ENCODE results near the gene ITGA2. TPM values are rescaled to one million over a fixed set of nuclear protein-coding genes. Genes with fewer than 3 reads are reported as not detected.

The ITGA2 gene
- total RNA-seq, 1 donor from 2014 or later: 0.07 TPM

DNA sequence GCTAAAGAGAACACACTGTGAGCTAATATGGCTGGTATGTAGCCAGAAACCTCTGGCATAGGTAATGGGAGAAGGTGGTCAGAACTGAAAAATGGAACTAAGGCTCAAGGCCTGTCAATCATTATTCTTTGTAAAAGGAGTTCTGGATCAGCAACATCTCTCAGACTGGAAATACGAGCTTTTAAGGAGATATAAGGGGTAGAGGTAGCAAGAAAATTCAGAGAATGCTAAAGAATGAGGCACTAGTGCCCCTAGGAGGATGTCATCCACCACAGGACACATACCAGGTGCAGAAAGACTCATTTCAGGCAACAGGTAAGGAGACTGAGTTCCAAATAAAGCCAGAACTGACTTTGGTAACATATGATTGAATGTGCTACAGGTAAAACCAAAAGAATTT lies 139.3 kb downstream of the ITGA2 start:
- CTCF ChIA-PET: no interaction called here

DNA sequence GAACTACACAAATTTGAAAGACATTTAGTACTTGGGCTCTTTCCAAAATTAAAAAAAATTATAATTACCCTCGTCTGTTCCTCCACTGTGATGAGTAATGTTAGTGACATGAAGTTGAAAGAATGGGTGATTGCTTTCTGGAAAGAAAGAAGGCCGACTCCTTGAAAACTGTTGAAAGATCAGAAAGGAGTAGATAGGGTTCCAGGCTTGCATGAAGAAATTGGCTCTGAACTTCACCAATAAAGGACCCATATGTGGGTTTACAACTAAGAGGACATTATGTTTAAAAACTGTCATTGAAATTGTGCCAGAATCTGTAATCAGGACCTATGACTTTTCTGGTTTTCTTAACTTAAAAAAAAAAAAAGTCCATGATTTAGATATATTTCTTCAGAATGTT lies 141.1 kb downstream of the ITGA2 start:
- ATAC-seq (ENCODE audit: low read depth): no peak
- intact Hi-C loops (cut with micrococcal nuclease): no loop called here
- DNase-seq: no peak
- peaks cover 2% of the 10 kb centered on the region for H3K9me3 Mint-ChIP-seq
- CTCF ChIA-PET: no interaction called here
- no peaks in the 10 kb centered on the region for H3K36me3 Mint-ChIP-seq (ENCODE audit: low read depth)
- H3K27ac Mint-ChIP-seq: no peak overlapping the region
- no peaks in the 10 kb centered on the region for H3K4me1 Mint-ChIP-seq
- H3K27me3 Mint-ChIP-seq: no peaks in the 10 kb centered on the region
- TF ChIP-seq, protein P1, sequence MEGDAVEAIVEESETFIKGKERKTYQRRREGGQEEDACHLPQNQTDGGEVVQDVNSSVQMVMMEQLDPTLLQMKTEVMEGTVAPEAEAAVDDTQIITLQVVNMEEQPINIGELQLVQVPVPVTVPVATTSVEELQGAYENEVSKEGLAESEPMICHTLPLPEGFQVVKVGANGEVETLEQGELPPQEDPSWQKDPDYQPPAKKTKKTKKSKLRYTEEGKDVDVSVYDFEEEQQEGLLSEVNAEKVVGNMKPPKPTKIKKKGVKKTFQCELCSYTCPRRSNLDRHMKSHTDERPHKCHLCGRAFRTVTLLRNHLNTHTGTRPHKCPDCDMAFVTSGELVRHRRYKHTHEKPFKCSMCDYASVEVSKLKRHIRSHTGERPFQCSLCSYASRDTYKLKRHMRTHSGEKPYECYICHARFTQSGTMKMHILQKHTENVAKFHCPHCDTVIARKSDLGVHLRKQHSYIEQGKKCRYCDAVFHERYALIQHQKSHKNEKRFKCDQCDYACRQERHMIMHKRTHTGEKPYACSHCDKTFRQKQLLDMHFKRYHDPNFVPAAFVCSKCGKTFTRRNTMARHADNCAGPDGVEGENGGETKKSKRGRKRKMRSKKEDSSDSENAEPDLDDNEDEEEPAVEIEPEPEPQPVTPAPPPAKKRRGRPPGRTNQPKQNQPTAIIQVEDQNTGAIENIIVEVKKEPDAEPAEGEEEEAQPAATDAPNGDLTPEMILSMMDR (IDR thresholded peaks at IDR 0.05): no peak
- POLR2A ChIA-PET: no interaction called here
- no peak overlapping the region for H3K4me3 Mint-ChIP-seq

More for the DNA sequence above, 139.3 kb downstream of the ITGA2 start:
- no peaks in the 10 kb centered on the region for H3K36me3 Mint-ChIP-seq (ENCODE audit: low read depth)
- no peak overlapping the region for H3K4me3 Mint-ChIP-seq
- H3K9me3 Mint-ChIP-seq: peaks cover 2% of the 10 kb centered on the region
- no peaks in the 10 kb centered on the region for H3K27me3 Mint-ChIP-seq
- intact Hi-C loops (cut with micrococcal nuclease): no loop called here
- ATAC-seq (ENCODE audit: low read depth) (no peak), DNase-seq (no peak)
- H3K4me1 Mint-ChIP-seq: no peaks in the 10 kb centered on the region
- POLR2A ChIA-PET: no interaction called here
- TF ChIP-seq, protein P1 (IDR thresholded peaks at IDR 0.05): no peak
- no peak overlapping the region for H3K27ac Mint-ChIP-seq

DNA sequence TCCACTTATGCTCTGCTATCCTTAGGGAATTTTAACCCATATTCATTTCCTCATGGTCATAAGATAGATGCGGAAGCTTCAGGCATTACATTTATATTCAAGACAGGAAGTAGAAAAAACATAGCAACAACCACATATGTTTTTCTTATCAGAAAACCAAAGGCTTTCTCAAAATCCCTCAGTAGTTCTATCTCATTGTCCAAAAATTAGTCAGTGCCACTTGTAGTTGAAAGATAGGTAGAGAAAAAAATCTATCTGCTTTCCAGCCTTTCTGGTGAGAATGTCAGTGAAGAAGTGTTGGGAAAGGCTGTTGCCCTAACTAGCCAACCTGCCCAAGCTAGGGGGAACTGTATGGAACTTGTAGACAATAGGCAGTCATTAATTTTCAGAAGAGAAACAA lies 143.9 kb downstream of the ITGA2 start:
- no peak overlapping the region for H3K27ac Mint-ChIP-seq
- TF ChIP-seq, protein P1 (IDR thresholded peaks at IDR 0.05): no peak
- POLR2A ChIA-PET: no interaction called here
- H3K27me3 Mint-ChIP-seq: no peaks in the 10 kb centered on the region
- H3K9me3 Mint-ChIP-seq: peaks cover 2% of the 10 kb centered on the region
- DNase-seq (no peak), ATAC-seq (ENCODE audit: low read depth) (no peak)
- intact Hi-C loops (cut with micrococcal nuclease): no loop called here
- no peak overlapping the region for H3K4me3 Mint-ChIP-seq
- CTCF ChIA-PET: no interaction called here
- no peaks in the 10 kb centered on the region for H3K36me3 Mint-ChIP-seq (ENCODE audit: low read depth)
- no peaks in the 10 kb centered on the region for H3K4me1 Mint-ChIP-seq

Other genes starting within 250 kb of the ITGA2 start
- gene ITGA1, start 201.4 kb upstream of the ITGA2 start, total RNA-seq: 28.4 and 34.0 TPM in 2 replicates
- gene PELO, start 201.4 kb upstream of the ITGA2 start, total RNA-seq: 20.0 and 23.0 TPM in 2 replicates
- gene MOCS2, start 120.4 kb downstream of the ITGA2 start, total RNA-seq: 16.8 and 17.0 TPM in 2 replicates

All from activated B cell treated with CpG ODN at 0.5 μM for 24 hours (primary cell).